HCT116 (cell line): ENCODE results near the gene TRPM4. TPM values are rescaled to one million over a fixed set of nuclear protein-coding genes. Genes with fewer than 3 reads are reported as not detected.

Experiments used
- ATAC-seq: fragments of 200-7000 bp; cut with Tn5 transposase; 2 replicates; pipeline ENCODE4 v1.9.1; 2020; ENCODE audit warnings: mild to moderate bottlenecking, moderate library complexity
- BruUV-seq: library from RNA; stranded (reverse); fragments of 400-500 nt; replicated peaks from 2 replicates; lab custom pipeline; 2021; lab: Mats Ljungman, UMichigan
- CTCF ChIA-PET: fragments of 300-600 bp; sonication (Branson Sonifier 250); formaldehyde crosslinking; loops from one replicate; lab custom pipeline; 2021; ENCODE audit warnings: antibody characterized with exemption; lab: Charles Lee
- POLR2A ChIA-PET: fragments of 300-600, 350-600 bp; sonication (Branson Sonifier 250); formaldehyde crosslinking; loops from one replicate; lab custom pipeline; 2021; ENCODE audit warnings: antibody characterized with exemption; lab: Charles Lee
- RAD21 ChIA-PET, 2 experiments: fragments of 300-600 bp; sonication (Branson Sonifier 250); formaldehyde crosslinking; loops; one replicate each; lab custom pipeline; 2023; ENCODE audit warnings: low total read pairs in 2 of 2; ENCODE audit not compliant: uncharacterized antibody in 2 of 2, unreplicated experiment in 2 of 2, low non-redundant PET in 1 of 2; lab: Charles Lee
- DNase-seq: peaks from one replicate; pipeline ENCODE4 v3.0.0-alpha.2; 2010; ENCODE audit warnings: low read depth, low spot score
- H2AFZ ChIP-seq: fragments of 200-600 bp; shearing (Covaris generic), sonication (generic); 2 replicates; pipeline ENCODE4 v1.6.1; 2017; ENCODE audit warnings: low read depth, mixed run types, mixed read lengths, antibody characterized with exemption, low read length; ENCODE audit not compliant: poor library complexity, severe bottlenecking
- H3K27ac ChIP-seq: 2 replicates; pipeline ENCODE4 v1.5.1; 2012; ENCODE audit warnings: low read depth, low read length
- H3K27me3 ChIP-seq: fragments of 200-600 bp; sonication (generic); 2 replicates; pipeline ENCODE4 v1.6.1; 2016; ENCODE audit warnings: mixed run types, low read length, mixed read lengths; ENCODE audit not compliant: insufficient read depth
- H3K36me3 ChIP-seq, 2 experiments: fragments of 200-500 bp in 1 of 2; fragments of 200-600 bp in 1 of 2; sonication (Bioruptor generic) in 1 of 2; sonication (generic) in 1 of 2; 2 replicates each; pipeline versions ENCODE4 v1.5.1 to v1.6.1; 2014 to 2016; ENCODE audit warnings: low read length in 2 of 2, inconsistent platforms in 1 of 2, mixed read lengths in 1 of 2, mixed run types in 1 of 2; ENCODE audit not compliant: insufficient read depth in 2 of 2, control insufficient read depth in 1 of 2
- H3K4me1 ChIP-seq, 2 experiments: fragments of 200-600 bp in 1 of 2; sonication (generic) in 1 of 2; 2 replicates each; pipeline versions ENCODE4 v1.5.1 to v1.6.1; 2012 to 2017; ENCODE audit warnings: low read length in 2 of 2, inconsistent platforms in 1 of 2, mild to moderate bottlenecking in 1 of 2, mixed read lengths in 1 of 2, mixed run types in 1 of 2, moderate library complexity in 1 of 2; ENCODE audit not compliant: insufficient read depth in 2 of 2, control insufficient read depth in 1 of 2
- H3K4me2 ChIP-seq: fragments of 200-600 bp; sonication (generic); 2 replicates; pipeline ENCODE4 v1.6.1; 2017; ENCODE audit warnings: mixed run types, low read length, mixed read lengths
- H3K4me3 ChIP-seq, 2 experiments: fragments of 200-600 bp in 1 of 2; sonication (generic) in 1 of 2; replicated peaks in 1 of 2; 2 replicates each; pipeline ENCODE4 v1.5.1; 2011 to 2016; ENCODE audit warnings: low read length in 2 of 2, control low read depth in 1 of 2, low read depth in 1 of 2, mild to moderate bottlenecking in 1 of 2, mixed read lengths in 1 of 2, mixed run types in 1 of 2
- H3K79me2 ChIP-seq: fragments of 200-600 bp; sonication (generic); 2 replicates; pipeline ENCODE4 v1.6.1; 2017; ENCODE audit warnings: mild to moderate bottlenecking, mixed run types, low read length, moderate library complexity, mixed read lengths; ENCODE audit not compliant: insufficient read depth
- H3K9ac ChIP-seq: fragments of 200-600 bp; sonication (generic); 2 replicates; pipeline ENCODE4 v1.6.1; 2016; ENCODE audit warnings: low read length, mixed read lengths
- H3K9me2 ChIP-seq: fragments of 200-600 bp; sonication (generic), shearing (Covaris generic); 2 replicates; pipeline ENCODE4 v1.6.1; 2017; ENCODE audit warnings: mixed run types, mild to moderate bottlenecking, moderate library complexity; ENCODE audit not compliant: insufficient read depth
- H3K9me3 ChIP-seq, 2 experiments: fragments of 200-500 bp in 1 of 2; fragments of 200-600 bp in 1 of 2; sonication (Bioruptor generic) in 1 of 2; sonication (generic) in 1 of 2; 2 replicates each; pipeline ENCODE4 v1.6.1; 2014 to 2017; ENCODE audit warnings: low read length in 2 of 2, mixed read lengths in 2 of 2, inconsistent platforms in 1 of 2, low read depth in 1 of 2, mild to moderate bottlenecking in 1 of 2, mixed run types in 1 of 2, moderate library complexity in 1 of 2; ENCODE audit not compliant: control insufficient read depth in 1 of 2, insufficient read depth in 1 of 2
- H4K20me1 ChIP-seq: fragments of 200-600 bp; sonication (generic), shearing (Covaris generic); 2 replicates; pipeline ENCODE4 v1.6.1; 2017; ENCODE audit warnings: mixed run types, mild to moderate bottlenecking, moderate library complexity; ENCODE audit not compliant: insufficient read depth
- CBX3 ChIP-seq: IDR thresholded peaks from 2 replicates; pipeline ENCODE4 v1.6.1; 2012; ENCODE audit warnings: low read depth
- CEBPB ChIP-seq: IDR thresholded peaks from 2 replicates; pipeline ENCODE4 v1.6.1; 2012; ENCODE audit warnings: low read depth
- EGR1 ChIP-seq: IDR thresholded peaks from 2 replicates; pipeline ENCODE4 v1.6.1; 2012; ENCODE audit warnings: low read depth
- ELF1 ChIP-seq: IDR thresholded peaks from 2 replicates; pipeline ENCODE4 v1.6.1; 2012; ENCODE audit warnings: low read depth, borderline replicate concordance
- EZH2 ChIP-seq: fragments of 200-600 bp; sonication (generic); IDR thresholded peaks from 2 replicates; pipeline ENCODE4 v1.6.1; 2017; ENCODE audit warnings: antibody characterized with exemption, mixed run types
- EZH2phosphoT487 ChIP-seq: fragments of 200-600 bp; IDR thresholded peaks from 2 replicates; pipeline ENCODE4 v1.6.1; 2018; ENCODE audit warnings: antibody characterized with exemption, borderline replicate concordance
- FOSL1 ChIP-seq: IDR thresholded peaks from 2 replicates; pipeline ENCODE4 v1.6.1; 2012; ENCODE audit warnings: low read depth
- JUND ChIP-seq: IDR thresholded peaks from 2 replicates; pipeline ENCODE4 v1.6.1; 2012
- POLR2A ChIP-seq: IDR thresholded peaks from 2 replicates; pipeline ENCODE4 v1.7.0; 2011; ENCODE audit warnings: borderline replicate concordance; ENCODE audit not compliant: insufficient read depth, insufficient read length; ENCODE audit errors: extremely low read depth
- POLR2AphosphoS5 ChIP-seq: IDR thresholded peaks from 2 replicates; pipeline ENCODE4 v1.6.1; 2011; ENCODE audit warnings: mild to moderate bottlenecking, low read depth, low read length, moderate library complexity
- RAD21 ChIP-seq: IDR thresholded peaks from 2 replicates; pipeline ENCODE4 v1.6.1; 2012; ENCODE audit warnings: low read depth, mild to moderate bottlenecking
- SIN3A ChIP-seq: IDR thresholded peaks from 2 replicates; pipeline ENCODE4 v1.6.1; 2012; ENCODE audit warnings: low read depth
- SP1 ChIP-seq: IDR thresholded peaks from 2 replicates; pipeline ENCODE4 v1.6.1; 2012; ENCODE audit warnings: low read depth
- YY1 ChIP-seq: IDR thresholded peaks from 2 replicates; pipeline ENCODE4 v1.6.1; 2011; ENCODE audit warnings: low read length, low read depth, moderate library complexity, mild to moderate bottlenecking; ENCODE audit not compliant: insufficient replicate concordance; ENCODE audit errors: extremely low read depth
- ZFX ChIP-seq: fragments of 450-650 bp; IDR thresholded peaks from 2 replicates; pipeline ENCODE4 v1.6.1; 2017
- intact Hi-C: fragments of 100-400 bp; cut with micrococcal nuclease; formaldehyde crosslinking; loops from 2 replicates; pipeline ENCODE4 v1.10.0; 2022
- total RNA-seq: library from RNA; stranded (reverse); gene quantifications from one replicate; pipeline ENCODE4 v1.2.1, GENCODE V29; 2021; ENCODE audit not compliant: unreplicated experiment
- TF ChIP-seq, protein P1 (sequence below): IDR thresholded peaks from 2 replicates; pipeline ENCODE4 v1.6.1; 2012; ENCODE audit warnings: low read depth
- TF ChIP-seq, protein P2 (sequence below): IDR thresholded peaks from 2 replicates; pipeline ENCODE4 v1.6.1; 2011; ENCODE audit warnings: mild to moderate bottlenecking, low read length, moderate library complexity; ENCODE audit not compliant: insufficient replicate concordance; ENCODE audit errors: extremely low read depth
- TF ChIP-seq, protein P3 (sequence below): IDR thresholded peaks from 2 replicates; pipeline ENCODE4 v1.6.1; 2012

Gene TRPM4
- total RNA-seq, 1 experiment from 2014 or later = 44.2 TPM

DNA sequence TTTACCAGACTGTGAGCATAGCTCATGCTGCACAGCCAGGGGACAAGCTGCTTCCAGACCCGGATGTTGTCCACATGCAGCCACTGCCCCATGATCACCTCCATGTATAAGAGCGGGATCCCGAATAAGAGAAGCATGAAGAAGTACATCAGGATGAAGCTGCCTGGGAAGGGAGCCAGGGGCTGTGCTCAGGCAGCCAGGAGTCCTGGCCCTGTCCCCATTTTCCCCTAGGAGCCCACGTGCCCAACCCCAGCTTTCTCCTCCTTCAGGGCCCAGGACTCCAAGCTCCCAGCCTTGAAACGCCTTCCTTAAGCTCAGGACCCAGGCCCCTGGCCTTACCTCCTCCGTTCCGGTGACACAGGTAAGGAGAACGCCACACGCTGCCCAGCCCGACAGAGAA, 98.1 kb downstream of the TRPM4 start:
- no peaks in the 10 kb centered on the region for H3K36me3 ChIP-seq
- no peak overlapping the region for H3K9ac ChIP-seq
- H3K4me2 ChIP-seq = no peak overlapping the region
- no peak overlapping the region for H3K4me3 ChIP-seq
- intact Hi-C loops = no loop called here
- no peaks in the 10 kb centered on the region for H3K9me2 ChIP-seq
- no peaks in the 10 kb centered on the region for H3K27me3 ChIP-seq
- H3K9me3 ChIP-seq = peaks cover 10 to 16% of the 10 kb centered on the region in 2 experiments; a peak in 2 of 4 replicates
- RAD21 ChIA-PET = no interaction called here
- H3K4me1 ChIP-seq = no peaks in the 10 kb centered on the region
- CTCF ChIA-PET = no interaction called here
- ATAC-seq (no peak), DNase-seq (no peak)
- H2AFZ ChIP-seq = no peak overlapping the region
- POLR2A ChIA-PET = no interaction called here
- H3K27ac ChIP-seq = no peak overlapping the region
- H3K79me2 ChIP-seq = no peaks in the 10 kb centered on the region
- TF ChIP-seq ZFX = no peak
- TF ChIP-seq EZH2phosphoT487 = no peak
- TF ChIP-seq FOSL1 = no peak
- TF ChIP-seq JUND = no peak
- TF ChIP-seq, protein P1, sequence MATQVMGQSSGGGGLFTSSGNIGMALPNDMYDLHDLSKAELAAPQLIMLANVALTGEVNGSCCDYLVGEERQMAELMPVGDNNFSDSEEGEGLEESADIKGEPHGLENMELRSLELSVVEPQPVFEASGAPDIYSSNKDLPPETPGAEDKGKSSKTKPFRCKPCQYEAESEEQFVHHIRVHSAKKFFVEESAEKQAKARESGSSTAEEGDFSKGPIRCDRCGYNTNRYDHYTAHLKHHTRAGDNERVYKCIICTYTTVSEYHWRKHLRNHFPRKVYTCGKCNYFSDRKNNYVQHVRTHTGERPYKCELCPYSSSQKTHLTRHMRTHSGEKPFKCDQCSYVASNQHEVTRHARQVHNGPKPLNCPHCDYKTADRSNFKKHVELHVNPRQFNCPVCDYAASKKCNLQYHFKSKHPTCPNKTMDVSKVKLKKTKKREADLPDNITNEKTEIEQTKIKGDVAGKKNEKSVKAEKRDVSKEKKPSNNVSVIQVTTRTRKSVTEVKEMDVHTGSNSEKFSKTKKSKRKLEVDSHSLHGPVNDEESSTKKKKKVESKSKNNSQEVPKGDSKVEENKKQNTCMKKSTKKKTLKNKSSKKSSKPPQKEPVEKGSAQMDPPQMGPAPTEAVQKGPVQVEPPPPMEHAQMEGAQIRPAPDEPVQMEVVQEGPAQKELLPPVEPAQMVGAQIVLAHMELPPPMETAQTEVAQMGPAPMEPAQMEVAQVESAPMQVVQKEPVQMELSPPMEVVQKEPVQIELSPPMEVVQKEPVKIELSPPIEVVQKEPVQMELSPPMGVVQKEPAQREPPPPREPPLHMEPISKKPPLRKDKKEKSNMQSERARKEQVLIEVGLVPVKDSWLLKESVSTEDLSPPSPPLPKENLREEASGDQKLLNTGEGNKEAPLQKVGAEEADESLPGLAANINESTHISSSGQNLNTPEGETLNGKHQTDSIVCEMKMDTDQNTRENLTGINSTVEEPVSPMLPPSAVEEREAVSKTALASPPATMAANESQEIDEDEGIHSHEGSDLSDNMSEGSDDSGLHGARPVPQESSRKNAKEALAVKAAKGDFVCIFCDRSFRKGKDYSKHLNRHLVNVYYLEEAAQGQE = no peak
- TF ChIP-seq EZH2 = no peak
- TF ChIP-seq ELF1 = no peak
- no peaks in the 10 kb centered on the region for H4K20me1 ChIP-seq
- BruUV-seq = no TSS peak

DNA sequence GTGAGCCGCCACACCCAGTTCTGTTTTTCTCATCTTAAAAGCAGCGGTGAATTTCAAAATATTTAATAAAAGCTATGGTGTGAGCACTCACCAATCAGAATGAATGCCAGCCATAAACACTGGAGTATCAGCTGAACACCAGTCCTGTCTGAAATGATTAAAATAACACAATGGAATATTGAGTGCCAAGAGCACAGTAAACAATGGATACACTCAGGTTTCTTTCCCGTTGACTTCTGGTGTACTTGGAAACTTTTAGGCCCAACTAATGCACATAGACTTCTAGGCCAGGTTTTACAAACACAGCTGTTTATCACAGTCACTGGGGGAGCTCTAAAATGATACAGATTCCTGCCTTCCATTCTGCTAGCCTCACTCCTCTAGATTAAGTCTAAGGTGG, 99.1 kb downstream of the TRPM4 start:
- Histone ChIP-seq H3K9ac (no peak overlapping the region), H4K20me1 (no peaks in the 10 kb centered on the region), H3K4me3 (no peak overlapping the region), H3K9me3 (peaks cover 10 to 16% of the 10 kb centered on the region in 2 experiments; a peak in 2 of 4 replicates), H3K27me3 (no peaks in the 10 kb centered on the region), H3K27ac (no peak overlapping the region), H3K4me2 (no peak overlapping the region), H3K79me2 (no peaks in the 10 kb centered on the region), H3K36me3 (no peaks in the 10 kb centered on the region), H3K4me1 (no peaks in the 10 kb centered on the region), H3K9me2 (no peaks in the 10 kb centered on the region), H2AFZ (no peak overlapping the region)
- intact Hi-C loops = no loop called here
- DNase-seq (no peak), ATAC-seq (no peak)
- ChIA-PET CTCF (no interaction called here), RAD21 (no interaction called here), POLR2A (no interaction called here)
- BruUV-seq = no TSS peak
- TF ChIP-seq, protein P2, sequence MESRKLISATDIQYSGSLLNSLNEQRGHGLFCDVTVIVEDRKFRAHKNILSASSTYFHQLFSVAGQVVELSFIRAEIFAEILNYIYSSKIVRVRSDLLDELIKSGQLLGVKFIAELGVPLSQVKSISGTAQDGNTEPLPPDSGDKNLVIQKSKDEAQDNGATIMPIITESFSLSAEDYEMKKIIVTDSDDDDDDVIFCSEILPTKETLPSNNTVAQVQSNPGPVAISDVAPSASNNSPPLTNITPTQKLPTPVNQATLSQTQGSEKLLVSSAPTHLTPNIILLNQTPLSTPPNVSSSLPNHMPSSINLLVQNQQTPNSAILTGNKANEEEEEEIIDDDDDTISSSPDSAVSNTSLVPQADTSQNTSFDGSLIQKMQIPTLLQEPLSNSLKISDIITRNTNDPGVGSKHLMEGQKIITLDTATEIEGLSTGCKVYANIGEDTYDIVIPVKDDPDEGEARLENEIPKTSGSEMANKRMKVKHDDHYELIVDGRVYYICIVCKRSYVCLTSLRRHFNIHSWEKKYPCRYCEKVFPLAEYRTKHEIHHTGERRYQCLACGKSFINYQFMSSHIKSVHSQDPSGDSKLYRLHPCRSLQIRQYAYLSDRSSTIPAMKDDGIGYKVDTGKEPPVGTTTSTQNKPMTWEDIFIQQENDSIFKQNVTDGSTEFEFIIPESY = no peak
- TF ChIP-seq POLR2AphosphoS5 (no peak), FOSL1 (no peak), RAD21 (no peak), SIN3A (no peak), POLR2A (no peak), ELF1 (no peak), JUND (no peak), CEBPB (no peak), SP1 (no peak), EGR1 (no peak), EZH2phosphoT487 (no peak), YY1 (no peak), ZFX (no peak), EZH2 (no peak), CBX3 (no peak)
- TF ChIP-seq, protein P3, sequence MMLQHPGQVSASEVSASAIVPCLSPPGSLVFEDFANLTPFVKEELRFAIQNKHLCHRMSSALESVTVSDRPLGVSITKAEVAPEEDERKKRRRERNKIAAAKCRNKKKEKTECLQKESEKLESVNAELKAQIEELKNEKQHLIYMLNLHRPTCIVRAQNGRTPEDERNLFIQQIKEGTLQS = no peak
